ENCODE results near the gene HSD17B14. TPM values are rescaled to one million over a fixed set of nuclear protein-coding genes. Genes with fewer than 3 reads are reported as not detected.
"Not testable (repeated sequence)": the region's sequence is repeated elsewhere in the genome, so short reads cannot be mapped to it uniquely, and the experiment has no call there.

Gene HSD17B14
- total RNA-seq, 2 experiments from 2014 or later: 0.93 to 1.3 TPM

DNA sequence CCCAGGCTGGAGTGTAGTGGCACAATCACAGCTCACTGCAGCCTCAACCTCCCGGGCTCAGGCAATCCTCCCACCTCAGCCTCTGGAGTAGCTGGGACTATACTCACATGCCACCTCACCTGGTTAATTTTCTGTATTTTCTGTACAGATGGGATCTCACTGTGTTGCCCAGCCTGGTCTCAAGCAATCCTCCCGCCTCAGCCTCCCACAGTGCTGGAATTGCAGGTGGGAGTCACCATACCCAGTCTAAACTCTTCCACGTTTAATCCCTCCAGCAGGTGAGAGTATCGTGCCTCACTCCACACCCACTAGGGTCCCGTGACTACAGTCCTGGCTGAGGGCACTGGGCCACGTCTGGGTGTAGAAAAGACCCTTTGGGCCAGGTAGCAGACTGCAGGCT is 42.0 kb downstream of the HSD17B14 start:
- TF ChIP-seq CTCF (IDR thresholded peaks at IDR 0.05): no peak
- peaks cover 14% of the 10 kb centered on the region for H3K4me1 ChIP-seq (ENCODE audit: insufficient read depth, low read length)
- no peak for ATAC-seq (ENCODE audit: poor library complexity)
- H3K27ac ChIP-seq (ENCODE audit: low read depth in 1 of 2, low read length in 2 of 2): no peak overlapping the region
- H3K4me3 ChIP-seq (ENCODE audit: low read length): no peak overlapping the region
- intact Hi-C loops (cut with DNase I, micrococcal nuclease): loop anchor here (2.0 kb wide), 2 partner anchors 147 to 177 kb away; partner anchors contain the start of gene CA11 (in 2 of the 2)
- POLR2A ChIA-PET: interaction anchor here (1.0 to 1.9 kb wide), 2 partner anchors 48 to 173 kb away, joined by 3 to 13 read pairs; no protein-coding TSS in a partner anchor
- peak overlapping the region; percentile 27 for H3K4me3 Mint-ChIP-seq
- no peaks in the 10 kb centered on the region for H3K9me3 ChIP-seq (ENCODE audit: control insufficient read depth in 1 of 2, insufficient read depth in 1 of 2, low read length in 2 of 2)
- no peak for DNase-seq
- H3K27me3 Mint-ChIP-seq: no peaks in the 10 kb centered on the region
- peaks cover 10% of the 10 kb centered on the region for H3K4me1 Mint-ChIP-seq (ENCODE audit: low read depth)
- CTCF ChIA-PET: interaction anchor here (1.4 to 2.5 kb wide), 2 partner anchors 32 to 49 kb away, joined by 6 to 33 read pairs; no protein-coding TSS in a partner anchor
- no peaks in the 10 kb centered on the region for H3K27me3 ChIP-seq (ENCODE audit: control insufficient read depth in 1 of 2, insufficient read depth in 2 of 2, low read length in 2 of 2)
- H3K36me3 Mint-ChIP-seq (ENCODE audit: low read depth): no peaks in the 10 kb centered on the region
- H3K36me3 ChIP-seq (ENCODE audit: insufficient read depth, low read length): peaks cover 3% of the 10 kb centered on the region
- no peaks in the 10 kb centered on the region for H3K9me3 Mint-ChIP-seq
- no peak overlapping the region for H3K27ac Mint-ChIP-seq

DNA sequence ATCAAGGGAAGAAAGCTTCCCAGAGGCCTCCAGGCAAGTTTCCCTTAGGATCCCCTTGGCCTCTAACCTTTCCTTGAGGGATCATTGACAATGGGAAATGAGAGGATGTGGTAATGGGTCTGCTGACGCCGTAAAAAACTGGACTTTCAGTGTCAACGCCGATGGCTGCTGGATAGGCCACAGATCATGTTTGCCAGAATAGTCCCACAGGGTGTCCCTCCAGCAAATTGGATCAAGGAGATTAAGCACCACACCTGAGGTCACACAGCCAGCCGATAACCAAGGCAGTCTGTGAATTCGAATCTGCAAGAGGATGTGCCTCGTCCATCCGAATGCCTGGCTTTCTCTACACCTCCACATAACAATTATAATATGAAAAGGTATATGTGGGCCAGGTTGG is 43.0 kb downstream of the HSD17B14 start:
- ChIA-PET CTCF (interaction anchor here (0.8 kb wide), 1 partner anchor 21 kb away, joined by 3 read pairs; no protein-coding TSS in a partner anchor), POLR2A (no interaction called here)
- intact Hi-C loops (cut with DNase I, micrococcal nuclease): no loop called here
- ATAC-seq (ENCODE audit: poor library complexity) (no peak), DNase-seq (no peak)
- Mint-ChIP-seq H3K4me3 (no peak overlapping the region), H3K27ac (no peak overlapping the region), H3K9me3 (no peaks in the 10 kb centered on the region), H3K27me3 (no peaks in the 10 kb centered on the region), H3K4me1 (ENCODE audit: low read depth) (peaks cover 10% of the 10 kb centered on the region), H3K36me3 (ENCODE audit: low read depth) (no peaks in the 10 kb centered on the region)
- Histone ChIP-seq H3K27me3 (ENCODE audit: control insufficient read depth in 1 of 2, insufficient read depth in 2 of 2, low read length in 2 of 2) (no peaks in the 10 kb centered on the region), H3K36me3 (ENCODE audit: insufficient read depth, low read length) (no peaks in the 10 kb centered on the region), H3K9me3 (ENCODE audit: control insufficient read depth in 1 of 2, insufficient read depth in 1 of 2, low read length in 2 of 2) (no peaks in the 10 kb centered on the region), H3K4me1 (ENCODE audit: insufficient read depth, low read length) (peaks cover 14% of the 10 kb centered on the region), H3K4me3 (ENCODE audit: low read length) (no peak overlapping the region), H3K27ac (ENCODE audit: low read depth in 1 of 2, low read length in 2 of 2) (no peak overlapping the region)
- TF ChIP-seq CTCF (IDR thresholded peaks at IDR 0.05): no peak

GRCh38 chr19:48787331-48787730 is 49.0 kb downstream of the HSD17B14 start:
- peaks cover 14% of the 10 kb centered on the region for H3K27me3 Mint-ChIP-seq
- H3K36me3 ChIP-seq (ENCODE audit: insufficient read depth, low read length); H3K4me1 Mint-ChIP-seq (ENCODE audit: low read depth); H3K36me3 Mint-ChIP-seq (ENCODE audit: low read depth); H3K4me3 ChIP-seq (ENCODE audit: low read length); H3K9me3 ChIP-seq (ENCODE audit: control insufficient read depth in 1 of 2, insufficient read depth in 1 of 2, low read length in 2 of 2); POLR2A ChIA-PET; H3K9me3 Mint-ChIP-seq; H3K27me3 ChIP-seq (ENCODE audit: control insufficient read depth in 1 of 2, insufficient read depth in 2 of 2, low read length in 2 of 2); ATAC-seq (ENCODE audit: poor library complexity); DNase-seq; H3K27ac Mint-ChIP-seq; H3K27ac ChIP-seq (ENCODE audit: low read depth in 1 of 2, low read length in 2 of 2); H3K4me3 Mint-ChIP-seq; H3K4me1 ChIP-seq (ENCODE audit: insufficient read depth, low read length): not testable (repeated sequence)
- intact Hi-C loops (cut with DNase I, micrococcal nuclease): loop anchor here in 1 of 2 experiments (5.0 kb wide), 1 partner anchor 410 kb away; no protein-coding TSS in a partner anchor
- CTCF ChIA-PET: interaction anchor here (1.0 to 4.7 kb wide), 10 partner anchors 19 to 212 kb away, joined by 3 to 67 read pairs (median 6); partner anchors contain the start of genes CA11 and PPP1R15A

GRCh38 chr19:48786422-48786821 is 49.9 kb downstream of the HSD17B14 start:
- H3K36me3 Mint-ChIP-seq (ENCODE audit: low read depth); H3K9me3 Mint-ChIP-seq; DNase-seq: not testable (repeated sequence)

More at GRCh38 chr19:48786422-48786821, 49.9 kb downstream of the HSD17B14 start:
- H3K4me1 Mint-ChIP-seq (ENCODE audit: low read depth); ATAC-seq (ENCODE audit: poor library complexity); CTCF ChIA-PET; H3K4me1 ChIP-seq (ENCODE audit: insufficient read depth, low read length); H3K4me3 Mint-ChIP-seq; H3K27ac ChIP-seq (ENCODE audit: low read depth in 1 of 2, low read length in 2 of 2); H3K4me3 ChIP-seq (ENCODE audit: low read length); H3K27ac Mint-ChIP-seq; H3K9me3 ChIP-seq (ENCODE audit: control insufficient read depth in 1 of 2, insufficient read depth in 1 of 2, low read length in 2 of 2); POLR2A ChIA-PET; H3K36me3 ChIP-seq (ENCODE audit: insufficient read depth, low read length); H3K27me3 ChIP-seq (ENCODE audit: control insufficient read depth in 1 of 2, insufficient read depth in 2 of 2, low read length in 2 of 2): not testable (repeated sequence)
- intact Hi-C loops (cut with DNase I, micrococcal nuclease): loop anchor here in 1 of 2 experiments (5.0 kb wide), 1 partner anchor 411 kb away; no protein-coding TSS in a partner anchor
- peaks cover 19% of the 10 kb centered on the region for H3K27me3 Mint-ChIP-seq

All from CD4-positive, alpha-beta T cell (primary cell).